ENCODE results near the gene SPINK2. TPM values are rescaled to one million over a fixed set of nuclear protein-coding genes. Genes with fewer than 3 reads are reported as not detected.

SPINK2 gene
- polyA plus RNA-seq, 1 of the 3 experiments (the other 2 are of a cell fraction), result not detected

- TF ChIP-seq FOXJ3 (CRISPR knock-in tag; IDR thresholded peaks at IDR 0.05) (no peak), TEAD4 (IDR thresholded peaks at IDR 0.05; ENCODE audit: borderline replicate concordance, insufficient read depth) (no peak), TCF12 (IDR thresholded peaks at IDR 0.05) (peak; percentile 95), YY1 (IDR thresholded peaks at IDR 0.05; ENCODE audit: low read depth) (no peak), JUND (IDR thresholded peaks at IDR 0.05) (peak; percentile 57), TAF1 (IDR thresholded peaks at IDR 0.05; ENCODE audit: borderline replicate concordance, low read depth, low read length) (no peak), SIN3A (IDR thresholded peaks at IDR 0.05; ENCODE audit: borderline replicate concordance, low read depth, low read length) (no peak), POLR2AphosphoS5 (IDR thresholded peaks at IDR 0.05; ENCODE audit: low read depth, low read length) (no peak), SMC3 (IDR thresholded peaks at IDR 0.05; ENCODE audit: low read depth, low read length) (no peak), MEF2A (IDR thresholded peaks at IDR 0.05; ENCODE audit: borderline replicate concordance, low read depth) (no peak), FOXM1 (IDR thresholded peaks at IDR 0.05; ENCODE audit: low read depth) (no peak), RAD21 (IDR thresholded peaks at IDR 0.05; ENCODE audit: low read length) (no peak), PBX3 (IDR thresholded peaks at IDR 0.05) (peak; percentile 70), EZH2phosphoT487 (IDR thresholded peaks at IDR 0.05; ENCODE audit: borderline replicate concordance, low read depth) (no peak), NFIC (IDR thresholded peaks at IDR 0.05; ENCODE audit: borderline replicate concordance) (peak; percentile 46; the same call in 1 of the 2 replicates)
- TF ChIP-seq, protein P1, sequence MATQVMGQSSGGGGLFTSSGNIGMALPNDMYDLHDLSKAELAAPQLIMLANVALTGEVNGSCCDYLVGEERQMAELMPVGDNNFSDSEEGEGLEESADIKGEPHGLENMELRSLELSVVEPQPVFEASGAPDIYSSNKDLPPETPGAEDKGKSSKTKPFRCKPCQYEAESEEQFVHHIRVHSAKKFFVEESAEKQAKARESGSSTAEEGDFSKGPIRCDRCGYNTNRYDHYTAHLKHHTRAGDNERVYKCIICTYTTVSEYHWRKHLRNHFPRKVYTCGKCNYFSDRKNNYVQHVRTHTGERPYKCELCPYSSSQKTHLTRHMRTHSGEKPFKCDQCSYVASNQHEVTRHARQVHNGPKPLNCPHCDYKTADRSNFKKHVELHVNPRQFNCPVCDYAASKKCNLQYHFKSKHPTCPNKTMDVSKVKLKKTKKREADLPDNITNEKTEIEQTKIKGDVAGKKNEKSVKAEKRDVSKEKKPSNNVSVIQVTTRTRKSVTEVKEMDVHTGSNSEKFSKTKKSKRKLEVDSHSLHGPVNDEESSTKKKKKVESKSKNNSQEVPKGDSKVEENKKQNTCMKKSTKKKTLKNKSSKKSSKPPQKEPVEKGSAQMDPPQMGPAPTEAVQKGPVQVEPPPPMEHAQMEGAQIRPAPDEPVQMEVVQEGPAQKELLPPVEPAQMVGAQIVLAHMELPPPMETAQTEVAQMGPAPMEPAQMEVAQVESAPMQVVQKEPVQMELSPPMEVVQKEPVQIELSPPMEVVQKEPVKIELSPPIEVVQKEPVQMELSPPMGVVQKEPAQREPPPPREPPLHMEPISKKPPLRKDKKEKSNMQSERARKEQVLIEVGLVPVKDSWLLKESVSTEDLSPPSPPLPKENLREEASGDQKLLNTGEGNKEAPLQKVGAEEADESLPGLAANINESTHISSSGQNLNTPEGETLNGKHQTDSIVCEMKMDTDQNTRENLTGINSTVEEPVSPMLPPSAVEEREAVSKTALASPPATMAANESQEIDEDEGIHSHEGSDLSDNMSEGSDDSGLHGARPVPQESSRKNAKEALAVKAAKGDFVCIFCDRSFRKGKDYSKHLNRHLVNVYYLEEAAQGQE (IDR thresholded peaks at IDR 0.05; ENCODE audit: low read depth, low read length), result no peak
- TF ChIP-seq, protein P2, sequence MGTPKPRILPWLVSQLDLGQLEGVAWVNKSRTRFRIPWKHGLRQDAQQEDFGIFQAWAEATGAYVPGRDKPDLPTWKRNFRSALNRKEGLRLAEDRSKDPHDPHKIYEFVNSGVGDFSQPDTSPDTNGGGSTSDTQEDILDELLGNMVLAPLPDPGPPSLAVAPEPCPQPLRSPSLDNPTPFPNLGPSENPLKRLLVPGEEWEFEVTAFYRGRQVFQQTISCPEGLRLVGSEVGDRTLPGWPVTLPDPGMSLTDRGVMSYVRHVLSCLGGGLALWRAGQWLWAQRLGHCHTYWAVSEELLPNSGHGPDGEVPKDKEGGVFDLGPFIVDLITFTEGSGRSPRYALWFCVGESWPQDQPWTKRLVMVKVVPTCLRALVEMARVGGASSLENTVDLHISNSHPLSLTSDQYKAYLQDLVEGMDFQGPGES (IDR thresholded peaks at IDR 0.05; ENCODE audit: low read depth, low read length), result no peak
- TF ChIP-seq, protein P3, sequence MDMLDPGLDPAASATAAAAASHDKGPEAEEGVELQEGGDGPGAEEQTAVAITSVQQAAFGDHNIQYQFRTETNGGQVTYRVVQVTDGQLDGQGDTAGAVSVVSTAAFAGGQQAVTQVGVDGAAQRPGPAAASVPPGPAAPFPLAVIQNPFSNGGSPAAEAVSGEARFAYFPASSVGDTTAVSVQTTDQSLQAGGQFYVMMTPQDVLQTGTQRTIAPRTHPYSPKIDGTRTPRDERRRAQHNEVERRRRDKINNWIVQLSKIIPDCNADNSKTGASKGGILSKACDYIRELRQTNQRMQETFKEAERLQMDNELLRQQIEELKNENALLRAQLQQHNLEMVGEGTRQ (IDR thresholded peaks at IDR 0.05; ENCODE audit: borderline replicate concordance, low read depth, low read length), result no peak
Measured at GRCh38 chr4:56764775-56765174, 56.7 kb downstream of the SPINK2 start (continued).
